Activated T-cell treated with anti-CD3 and anti-CD28 coated beads, Interleukin-2, amount 50 U/mL, for 24 hours (primary cell): ENCODE data around the gene RFESD.
A peak's percentile ranks its signal among the peaks of the same experiment; 100 is the strongest.
"Not testable (repeated sequence)": the region's sequence is repeated elsewhere in the genome, so short reads cannot be mapped to it uniquely, and the experiment has no call there.

Experiments
- DNase-seq: peaks from one replicate; pipeline ENCODE4 v3.0.0-alpha.2; 2020
- H3K27ac Mint-ChIP-seq: 2 replicates; pipeline ENCODE4 v1.8.0; 2020; ENCODE audit warnings: mild to moderate bottlenecking, mixed read lengths
- H3K27me3 Mint-ChIP-seq: 2 replicates; pipeline ENCODE4 v1.8.0; 2020; ENCODE audit warnings: mixed read lengths
- H3K36me3 Mint-ChIP-seq: 2 replicates; pipeline ENCODE4 v1.8.0; 2020; ENCODE audit warnings: low read depth, mixed read lengths
- H3K4me1 Mint-ChIP-seq: 2 replicates; pipeline ENCODE4 v1.8.0; 2020; ENCODE audit warnings: low read depth, mixed read lengths
- H3K4me3 Mint-ChIP-seq: 2 replicates; pipeline ENCODE4 v1.8.0; 2020; ENCODE audit warnings: mild to moderate bottlenecking, moderate library complexity, mixed read lengths
- H3K9me3 Mint-ChIP-seq: 2 replicates; pipeline ENCODE4 v1.8.0; 2020; ENCODE audit warnings: mixed read lengths

RFESD gene

DNA sequence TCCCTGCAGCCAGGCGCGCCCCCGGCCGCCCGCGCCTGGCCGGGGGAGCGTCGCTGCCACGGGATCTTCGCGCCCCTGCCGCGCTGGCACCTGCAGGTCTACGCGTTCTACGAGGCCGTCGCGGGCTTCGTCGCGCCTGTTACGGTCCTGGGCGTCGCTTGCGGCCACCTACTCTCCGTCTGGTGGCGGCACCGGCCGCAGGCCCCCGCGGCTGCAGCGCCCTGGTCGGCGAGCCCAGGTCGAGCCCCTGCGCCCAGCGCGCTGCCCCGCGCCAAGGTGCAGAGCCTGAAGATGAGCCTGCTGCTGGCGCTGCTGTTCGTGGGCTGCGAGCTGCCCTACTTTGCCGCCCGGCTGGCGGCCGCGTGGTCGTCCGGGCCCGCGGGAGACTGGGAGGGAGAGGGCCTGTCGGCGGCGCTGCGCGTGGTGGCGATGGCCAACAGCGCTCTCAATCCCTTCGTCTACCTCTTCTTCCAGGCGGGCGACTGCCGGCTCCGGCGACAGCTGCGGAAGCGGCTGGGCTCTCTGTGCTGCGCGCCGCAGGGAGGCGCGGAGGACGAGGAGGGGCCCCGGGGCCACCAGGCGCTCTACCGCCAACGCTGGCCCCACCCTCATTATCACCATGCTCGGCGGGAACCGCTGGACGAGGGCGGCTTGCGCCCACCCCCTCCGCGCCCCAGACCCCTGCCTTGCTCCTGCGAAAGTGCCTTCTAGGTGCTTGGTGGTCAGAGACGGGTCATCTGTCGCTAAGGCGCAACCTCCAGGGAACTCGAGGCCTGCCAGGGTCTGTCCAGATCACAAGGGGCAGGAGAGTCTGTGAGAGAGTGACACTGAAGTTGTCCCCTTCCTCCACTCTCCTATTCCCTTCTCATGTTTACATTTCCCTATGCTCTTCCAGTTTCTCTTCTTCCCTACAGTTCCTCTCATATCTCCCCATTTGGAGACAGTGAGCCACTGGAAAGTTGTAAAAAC is 25.4 kb upstream of the RFESD start:
- H3K9me3 Mint-ChIP-seq = no peaks in the 10 kb centered on the region
- peak overlapping the region; percentile 88 for H3K27ac Mint-ChIP-seq
- DNase-seq = peak; percentile 80
- H3K27me3 Mint-ChIP-seq = no peaks in the 10 kb centered on the region
- H3K4me1 Mint-ChIP-seq = peaks cover 44% of the 10 kb centered on the region
- peak overlapping the region; percentile 63 for H3K4me3 Mint-ChIP-seq
- peaks cover 6% of the 10 kb centered on the region for H3K36me3 Mint-ChIP-seq

DNA sequence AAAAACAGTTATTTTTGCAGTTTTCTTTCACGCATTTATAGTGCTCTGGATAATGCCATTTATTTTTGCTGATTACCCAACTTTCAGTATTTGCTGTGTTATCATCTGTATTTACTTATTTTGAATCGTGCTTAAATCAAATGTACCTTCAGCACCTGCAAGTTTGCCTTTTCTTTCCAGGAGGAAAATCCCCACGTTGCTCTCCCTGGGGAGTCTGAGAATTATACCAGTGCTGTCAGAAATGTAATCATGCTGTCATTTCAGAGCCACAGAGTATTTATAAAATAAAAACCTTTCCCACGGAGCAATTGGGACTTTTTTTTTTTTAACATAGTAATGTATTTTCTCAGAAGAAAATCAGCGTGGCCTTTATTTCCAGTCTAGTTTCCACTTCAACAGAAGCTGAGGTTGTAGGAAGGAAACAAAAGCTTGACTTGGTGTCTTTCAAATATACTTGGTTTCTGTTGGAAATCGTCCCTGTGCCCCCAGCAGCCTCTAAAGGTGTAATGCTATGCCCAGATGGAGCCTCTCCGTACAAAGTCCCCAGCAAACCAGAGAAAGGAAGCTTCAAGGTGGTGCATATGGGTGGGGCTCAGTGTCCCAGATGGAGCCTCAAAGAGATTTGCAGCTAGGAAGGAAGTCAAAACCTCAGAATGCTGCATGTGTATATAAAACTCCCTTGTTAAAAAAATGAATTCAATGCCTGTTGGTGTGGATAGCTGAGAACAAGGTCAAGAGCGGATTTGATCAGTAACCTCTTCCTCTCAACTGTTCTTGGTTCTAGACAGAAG is 24.5 kb upstream of the RFESD start:
- H3K4me3 Mint-ChIP-seq = peak overlapping the region; percentile 63
- DNase-seq = no peak
- H3K27me3 Mint-ChIP-seq = no peaks in the 10 kb centered on the region
- peak overlapping the region; percentile 88 for H3K27ac Mint-ChIP-seq
- peaks cover 41% of the 10 kb centered on the region for H3K4me1 Mint-ChIP-seq
- H3K36me3 Mint-ChIP-seq = peaks cover 6% of the 10 kb centered on the region
- no peaks in the 10 kb centered on the region for H3K9me3 Mint-ChIP-seq

DNA sequence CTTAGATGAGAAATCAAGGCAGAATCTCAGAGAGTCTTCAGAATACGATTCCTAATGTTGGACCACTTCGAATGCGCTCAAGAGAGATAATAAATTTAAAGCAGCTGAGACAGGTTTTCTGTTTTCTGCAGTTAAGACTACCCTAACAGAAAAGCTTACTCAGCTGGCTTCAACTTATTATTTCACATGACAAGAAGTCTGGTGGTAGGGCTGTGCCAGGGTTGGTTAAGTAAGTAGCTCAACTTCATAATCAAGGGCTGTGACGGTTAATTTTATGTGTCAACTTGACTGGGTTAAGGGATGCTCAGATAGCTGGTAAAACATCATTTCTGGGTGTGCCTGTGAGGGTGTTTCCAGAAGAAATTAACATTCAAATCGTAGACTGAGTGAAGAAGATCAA is 22.9 kb upstream of the RFESD start:
- H3K36me3 Mint-ChIP-seq = peaks cover 6% of the 10 kb centered on the region
- no peaks in the 10 kb centered on the region for H3K27me3 Mint-ChIP-seq
- H3K27ac Mint-ChIP-seq = no peak overlapping the region
- no peak overlapping the region for H3K4me3 Mint-ChIP-seq
- no peaks in the 10 kb centered on the region for H3K9me3 Mint-ChIP-seq
- H3K4me1 Mint-ChIP-seq = peaks cover 32% of the 10 kb centered on the region
- no peak for DNase-seq

DNA sequence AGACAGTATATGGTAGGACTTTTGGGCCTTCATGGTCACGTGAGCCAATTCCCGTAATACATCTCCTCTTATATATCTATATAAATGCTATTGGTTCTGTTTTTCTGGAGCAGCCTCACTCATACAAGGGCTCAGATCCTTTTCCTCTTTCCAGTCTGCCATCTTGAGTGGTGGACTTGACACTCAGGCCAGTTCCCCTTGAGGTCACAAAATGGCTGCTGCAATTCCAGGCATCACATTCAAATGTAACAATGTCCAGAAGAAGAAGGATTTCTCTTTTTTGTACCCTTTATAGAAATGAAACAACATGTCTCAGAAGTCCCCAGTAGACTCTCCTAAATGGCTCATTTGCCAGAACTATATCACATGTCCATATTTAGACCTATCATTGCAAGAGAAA is 22.2 kb upstream of the RFESD start:
- no peak overlapping the region for H3K4me3 Mint-ChIP-seq
- no peak overlapping the region for H3K27ac Mint-ChIP-seq
- no peaks in the 10 kb centered on the region for H3K27me3 Mint-ChIP-seq
- peaks cover 6% of the 10 kb centered on the region for H3K36me3 Mint-ChIP-seq
- no peaks in the 10 kb centered on the region for H3K9me3 Mint-ChIP-seq
- peaks cover 26% of the 10 kb centered on the region for H3K4me1 Mint-ChIP-seq
- no peak for DNase-seq

DNA sequence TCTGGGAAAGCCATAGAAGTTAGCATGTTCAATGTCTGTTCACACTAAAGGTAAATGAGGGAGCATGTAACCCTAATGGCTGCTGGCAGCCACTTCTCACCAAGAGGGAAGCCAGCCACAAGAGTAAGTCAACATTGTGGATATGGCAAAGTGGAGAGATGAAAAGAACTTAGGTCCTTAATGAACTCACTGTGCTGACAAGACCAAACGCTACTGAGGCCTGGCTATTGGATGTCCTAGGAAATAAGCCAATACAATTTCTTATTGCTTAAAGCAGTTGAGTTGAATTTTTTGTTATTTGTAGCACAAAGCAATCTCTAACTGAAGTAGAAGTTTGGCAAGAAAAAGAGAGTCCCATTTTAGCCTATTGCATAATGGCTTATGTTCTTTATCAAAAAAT is 19.9 kb upstream of the RFESD start:
- no peak for DNase-seq
- Mint-ChIP-seq H3K36me3 (peaks cover under 1% of the 10 kb centered on the region), H3K4me3 (no peak overlapping the region), H3K9me3 (no peaks in the 10 kb centered on the region), H3K4me1 (peaks cover 24% of the 10 kb centered on the region), H3K27me3 (no peaks in the 10 kb centered on the region), H3K27ac (no peak overlapping the region)

DNA sequence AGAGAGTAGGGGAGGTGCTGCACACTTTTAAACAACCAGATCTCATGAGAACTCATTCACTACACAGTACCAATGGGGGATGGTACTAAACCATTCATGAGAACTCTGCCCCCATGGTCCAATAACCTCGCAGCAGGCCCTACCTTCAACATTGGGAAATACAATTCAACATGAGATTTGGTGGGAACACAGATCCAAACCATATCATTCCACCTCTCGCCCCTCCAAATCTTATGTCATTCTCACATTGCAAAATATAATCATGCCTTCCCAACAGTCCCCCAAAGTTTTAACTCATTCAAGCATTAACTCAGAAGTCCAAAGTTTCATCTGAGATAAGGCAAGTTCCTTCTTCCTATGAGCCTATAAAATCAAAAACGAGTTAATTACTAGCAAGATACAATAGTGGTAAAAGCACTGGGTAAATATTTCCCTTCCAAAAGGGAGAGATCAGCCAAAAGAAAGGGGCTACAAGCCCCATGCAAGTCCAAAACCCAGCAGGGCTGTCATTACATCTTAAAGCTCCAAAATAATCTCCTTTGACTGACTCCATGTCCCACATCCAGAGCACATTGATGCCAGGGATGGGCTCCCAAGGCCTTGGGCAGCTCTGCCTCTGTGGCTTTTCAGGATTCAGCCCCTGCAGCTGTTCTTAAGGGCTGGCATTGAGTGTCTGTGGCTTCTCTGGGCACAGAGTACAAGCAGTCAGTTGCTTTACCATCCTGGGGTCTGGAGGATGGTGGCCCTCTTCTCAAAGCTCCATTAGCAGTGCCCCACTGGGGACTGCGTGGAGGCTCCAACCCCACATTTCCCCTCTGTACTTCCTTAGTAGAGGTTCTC is 18.4 kb upstream of the RFESD start:
- Mint-ChIP-seq H3K9me3 (peaks cover 5% of the 10 kb centered on the region), H3K27me3 (no peaks in the 10 kb centered on the region), H3K27ac (no peak overlapping the region), H3K36me3 (peaks cover 1% of the 10 kb centered on the region), H3K4me1 (peaks cover 22% of the 10 kb centered on the region), H3K4me3 (no peak overlapping the region)
- no peak for DNase-seq

DNA sequence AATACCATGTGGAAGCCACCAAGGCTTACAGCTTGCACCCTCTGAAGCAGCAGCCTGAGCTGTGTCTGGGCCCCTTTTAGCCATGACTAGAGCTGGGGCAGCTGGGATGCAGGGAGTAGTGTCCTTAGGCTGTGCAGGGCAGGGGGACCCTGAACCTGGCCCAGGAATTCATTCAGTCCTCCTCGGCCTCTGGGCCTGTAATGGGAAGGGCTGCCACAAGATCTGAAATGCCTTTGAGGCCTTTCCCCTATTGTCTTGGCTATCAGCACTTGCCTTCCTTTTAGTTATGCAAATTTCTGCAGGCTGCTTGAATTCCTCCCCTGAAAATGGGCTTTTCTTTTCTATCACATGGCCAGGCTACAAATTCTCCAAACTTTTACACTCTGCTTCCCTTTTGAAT is 17.6 kb upstream of the RFESD start:
- Mint-ChIP-seq H3K36me3 (peaks cover 1% of the 10 kb centered on the region), H3K27me3 (no peaks in the 10 kb centered on the region), H3K9me3 (peaks cover 5% of the 10 kb centered on the region), H3K27ac (no peak overlapping the region), H3K4me3 (no peak overlapping the region), H3K4me1 (peaks cover 21% of the 10 kb centered on the region)
- no peak for DNase-seq

DNA sequence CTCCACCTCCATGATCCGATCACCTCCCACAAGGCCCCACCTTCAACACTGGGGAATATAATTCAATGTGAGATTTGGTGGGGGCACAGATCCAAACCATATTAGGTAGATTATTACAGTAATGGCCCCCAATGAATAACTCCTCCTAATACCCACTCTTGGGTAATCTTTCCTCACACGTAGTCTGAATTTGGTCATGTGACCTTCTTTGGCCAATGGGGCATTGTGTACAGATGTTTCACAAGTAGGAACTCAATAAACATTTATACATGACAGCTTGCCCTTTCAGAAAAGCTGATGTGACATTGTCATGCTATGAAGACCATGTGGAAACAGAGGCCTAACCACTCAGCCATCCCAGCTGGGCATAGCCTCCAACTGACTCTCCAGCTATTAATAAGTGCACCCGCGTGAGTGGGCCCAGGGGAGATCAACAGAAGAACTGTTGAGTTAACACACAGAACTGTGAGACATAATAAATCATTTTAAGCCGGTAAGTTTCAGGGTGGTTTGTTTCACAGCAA is 16.1 kb upstream of the RFESD start:
- Mint-ChIP-seq H3K27me3 (no peaks in the 10 kb centered on the region), H3K4me3 (no peak overlapping the region)

DNA sequence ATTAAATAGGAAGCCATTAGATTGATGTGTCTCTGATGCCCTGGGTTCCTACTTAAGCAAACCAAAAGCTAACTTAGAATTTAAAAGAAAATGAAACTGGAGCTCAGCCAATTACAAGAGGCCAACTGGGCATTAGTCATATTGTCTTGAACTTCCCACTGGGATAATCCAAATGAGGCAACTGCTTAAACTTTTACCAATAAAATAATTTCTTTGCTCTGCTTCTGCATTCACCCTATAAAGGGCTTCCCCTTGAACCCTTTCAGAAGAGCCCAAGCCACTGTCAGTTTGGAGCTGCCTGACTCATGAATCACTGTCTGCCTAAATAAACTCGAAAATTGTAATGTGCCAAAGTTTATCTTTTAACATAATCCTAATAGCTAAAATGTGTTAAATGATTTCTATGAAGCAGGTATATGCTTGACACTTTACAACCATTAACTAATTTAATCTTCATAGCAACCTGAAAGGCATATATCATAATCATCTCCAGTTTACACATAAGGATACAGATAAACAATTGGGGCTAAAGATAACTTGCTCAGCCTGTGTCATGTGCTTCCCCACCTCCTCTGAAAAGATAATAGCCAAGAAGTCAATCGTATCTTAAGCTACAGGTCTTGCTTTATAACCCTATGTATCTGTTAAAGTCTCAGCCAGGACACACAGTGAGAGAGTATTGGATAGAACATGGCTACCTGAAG is 15.2 kb upstream of the RFESD start:
- Mint-ChIP-seq H3K36me3 (peaks cover 1% of the 10 kb centered on the region), H3K27ac (peak overlapping the region; percentile 99), H3K4me1 (peaks cover 21% of the 10 kb centered on the region), H3K27me3 (peaks cover 2% of the 10 kb centered on the region), H3K9me3 (peaks cover 5% of the 10 kb centered on the region), H3K4me3 (peak overlapping the region; percentile 24)
- no peak for DNase-seq

More for the DNA sequence above, 16.1 kb upstream of the RFESD start:
- H3K36me3 Mint-ChIP-seq = peaks cover 1% of the 10 kb centered on the region
- H3K27ac Mint-ChIP-seq = no peak overlapping the region
- no peak for DNase-seq
- peaks cover 5% of the 10 kb centered on the region for H3K9me3 Mint-ChIP-seq
- peaks cover 21% of the 10 kb centered on the region for H3K4me1 Mint-ChIP-seq

DNA sequence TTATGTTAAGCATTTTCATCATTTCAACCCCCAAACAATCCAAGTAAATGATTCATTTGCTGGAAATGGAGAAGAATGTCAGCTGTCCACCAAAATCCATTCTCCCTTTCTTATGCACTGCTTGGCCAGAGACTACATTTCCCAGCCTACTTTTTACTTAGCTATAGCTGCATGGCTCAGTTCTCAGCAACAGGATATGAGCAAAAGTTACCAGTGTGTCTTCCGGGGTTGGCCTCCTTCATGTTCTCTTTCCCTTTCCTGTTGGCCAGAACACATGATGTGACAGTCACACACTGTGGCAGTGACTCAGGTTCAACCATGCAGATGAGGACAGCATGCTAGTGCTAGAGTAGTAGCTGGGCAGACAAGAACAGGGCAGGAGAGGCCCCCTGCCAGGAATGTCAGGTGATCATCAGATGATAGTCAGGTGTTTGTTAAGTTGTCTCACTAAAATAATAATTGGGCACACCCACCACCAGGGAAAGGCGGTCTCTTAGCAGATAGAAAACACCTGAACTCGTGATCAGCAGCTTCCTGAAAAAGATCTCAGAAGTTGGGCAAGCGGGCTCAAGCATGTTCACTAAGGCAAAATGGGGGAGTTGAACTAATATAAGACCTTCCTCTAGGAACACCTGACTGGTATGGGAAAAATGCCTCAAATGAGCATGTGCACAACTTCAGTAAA is 14.4 kb upstream of the RFESD start:
- peaks cover 2% of the 10 kb centered on the region for H3K27me3 Mint-ChIP-seq
- H3K4me1 Mint-ChIP-seq = peaks cover 21% of the 10 kb centered on the region
- peaks cover 5% of the 10 kb centered on the region for H3K9me3 Mint-ChIP-seq
- peaks cover 1% of the 10 kb centered on the region for H3K36me3 Mint-ChIP-seq
- peak overlapping the region; percentile 99 for H3K27ac Mint-ChIP-seq
- peak overlapping the region; percentile 24 for H3K4me3 Mint-ChIP-seq
- DNase-seq = peak; percentile 79

DNA sequence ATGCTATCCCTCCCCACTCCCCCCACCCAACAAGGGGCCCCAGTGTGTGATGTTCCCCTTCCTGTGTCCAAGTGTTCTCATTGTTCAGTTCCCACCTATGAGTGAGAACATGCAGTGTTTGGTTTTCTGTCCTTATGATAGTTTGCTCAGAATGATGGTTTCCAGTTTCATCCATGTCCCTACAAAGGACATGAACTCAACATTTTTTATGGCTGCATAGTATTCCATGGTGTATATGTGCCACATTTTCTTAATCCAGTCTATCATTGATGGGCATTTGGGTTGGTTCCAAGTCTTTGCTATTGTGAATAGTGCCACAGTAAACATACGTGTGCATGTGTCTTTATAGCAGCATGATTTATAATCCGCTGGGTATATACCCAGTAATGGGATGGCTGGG is 13.6 kb upstream of the RFESD start:
- not testable (repeated sequence) for DNase-seq, H3K4me3 Mint-ChIP-seq, H3K36me3 Mint-ChIP-seq, H3K9me3 Mint-ChIP-seq, H3K27me3 Mint-ChIP-seq
- peaks cover 21% of the 10 kb centered on the region for H3K4me1 Mint-ChIP-seq
- H3K27ac Mint-ChIP-seq = peak overlapping the region; percentile 44

DNA sequence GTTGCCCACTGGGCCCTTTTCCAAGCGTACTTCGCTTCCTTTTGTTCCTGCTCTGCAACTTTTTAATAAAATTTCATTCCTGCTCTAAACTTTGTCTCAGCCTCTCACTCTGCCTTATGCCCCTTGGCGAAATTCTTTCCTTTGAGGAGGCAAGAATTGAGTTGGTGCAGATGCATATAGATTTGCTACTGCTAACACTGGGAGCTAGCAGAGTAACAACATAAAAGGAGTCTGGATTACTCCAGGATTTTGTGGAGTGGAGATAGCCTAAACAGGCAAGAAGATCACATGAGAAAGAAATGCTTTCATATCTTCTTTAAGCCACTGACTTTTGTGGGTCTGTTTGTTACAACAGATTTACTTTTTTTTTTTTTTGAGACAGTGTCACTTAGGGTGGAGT is 12.9 kb upstream of the RFESD start:
- no peak overlapping the region for H3K4me3 Mint-ChIP-seq
- H3K27ac Mint-ChIP-seq = no peak overlapping the region
- peaks cover 5% of the 10 kb centered on the region for H3K9me3 Mint-ChIP-seq
- H3K36me3 Mint-ChIP-seq = peaks cover 1% of the 10 kb centered on the region
- H3K27me3 Mint-ChIP-seq = peaks cover 2% of the 10 kb centered on the region
- peaks cover 25% of the 10 kb centered on the region for H3K4me1 Mint-ChIP-seq
- DNase-seq = no peak

DNA sequence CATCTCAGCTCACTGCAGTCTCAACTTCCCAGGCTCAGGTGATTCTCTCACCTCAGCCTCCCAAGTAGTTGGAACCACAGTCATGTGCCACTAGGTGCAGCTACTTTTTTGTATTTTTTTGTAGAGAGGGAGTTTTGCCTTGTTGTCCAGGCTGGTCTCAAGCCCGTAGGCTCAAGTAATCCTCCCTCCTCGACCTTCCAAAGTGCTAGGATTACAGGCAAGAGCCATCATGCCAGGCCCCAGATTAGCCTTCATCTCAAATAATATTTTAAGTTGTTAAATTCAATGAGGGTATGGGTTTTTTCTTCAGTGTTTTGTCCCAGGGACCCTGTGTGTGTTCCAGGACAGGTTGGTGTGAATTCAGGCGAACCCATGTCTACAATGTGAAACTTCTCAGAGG is 12.5 kb upstream of the RFESD start:
- H3K27me3 Mint-ChIP-seq = peaks cover 2% of the 10 kb centered on the region
- no peak overlapping the region for H3K27ac Mint-ChIP-seq
- peaks cover 1% of the 10 kb centered on the region for H3K36me3 Mint-ChIP-seq
- H3K4me3 Mint-ChIP-seq = no peak overlapping the region
- H3K9me3 Mint-ChIP-seq = peaks cover 5% of the 10 kb centered on the region
- H3K4me1 Mint-ChIP-seq = peaks cover 25% of the 10 kb centered on the region
- DNase-seq = no peak
